H9 (cell line): ENCODE data around the gene MICAL3. TPM values are rescaled to one million over a fixed set of nuclear protein-coding genes. Genes with fewer than 3 reads are reported as not detected.

Experiments used
- DNase-seq: peaks from one replicate; pipeline ENCODE4 v3.0.0-alpha.2; 2017
- H2AFZ ChIP-seq: one replicate; pipeline ENCODE4 v1.6.1; 2013; ENCODE audit warnings: mild to moderate bottlenecking, low read length, control low read depth, moderate library complexity
- H2AK5ac ChIP-seq: 2 replicates; pipeline ENCODE4 v1.6.1; 2013; ENCODE audit warnings: low read length, control low read depth, mixed read lengths; ENCODE audit not compliant: insufficient read length
- H2BK120ac ChIP-seq: one replicate; pipeline ENCODE4 v1.6.1; 2013; ENCODE audit warnings: low read depth, mild to moderate bottlenecking, low read length, control low read depth, inconsistent platforms; ENCODE audit not compliant: poor library complexity, severe bottlenecking
- H2BK12ac ChIP-seq: 2 replicates; pipeline ENCODE4 v1.6.1; 2013; ENCODE audit warnings: low read length, control low read depth, mixed read lengths, low read depth; ENCODE audit not compliant: insufficient read length
- H2BK15ac ChIP-seq: 2 replicates; pipeline ENCODE4 v1.6.1; 2013; ENCODE audit warnings: low read depth, low read length, control low read depth
- H2BK20ac ChIP-seq: one replicate; pipeline ENCODE4 v1.6.1; 2013; ENCODE audit warnings: low read depth, mild to moderate bottlenecking, low read length, control low read depth, inconsistent platforms; ENCODE audit not compliant: poor library complexity, severe bottlenecking
- H2BK5ac ChIP-seq: 2 replicates; pipeline ENCODE4 v1.6.1; 2013; ENCODE audit warnings: low read length, control low read depth, mixed read lengths; ENCODE audit not compliant: insufficient read length
- H3K14ac ChIP-seq: 2 replicates; pipeline ENCODE4 v1.6.1; 2013; ENCODE audit warnings: low read length, control low read depth; ENCODE audit not compliant: insufficient read depth
- H3K18ac ChIP-seq: 2 replicates; pipeline ENCODE4 v1.6.1; 2013; ENCODE audit warnings: low read depth, mild to moderate bottlenecking, mixed read lengths, low read length, control low read depth; ENCODE audit not compliant: insufficient read length
- H3K23ac ChIP-seq: 2 replicates; pipeline ENCODE4 v1.6.1; 2013; ENCODE audit warnings: low read length, control low read depth, mixed read lengths, low read depth; ENCODE audit not compliant: insufficient read length
- H3K23me2 ChIP-seq: 2 replicates; pipeline ENCODE4 v1.6.1; 2013; ENCODE audit warnings: low read depth, mild to moderate bottlenecking, mixed read lengths, low read length, control low read depth; ENCODE audit not compliant: insufficient read length, poor library complexity, severe bottlenecking
- H3K27ac ChIP-seq: 2 replicates; pipeline ENCODE4 v1.5.1; 2013; ENCODE audit warnings: low read length, control low read depth, mixed read lengths, low read depth; ENCODE audit not compliant: insufficient read length
- H3K27me3 ChIP-seq: 2 replicates; pipeline ENCODE4 v1.6.1; 2013; ENCODE audit warnings: low read length, control low read depth, inconsistent platforms; ENCODE audit not compliant: insufficient read depth
- H3K4ac ChIP-seq: 2 replicates; pipeline ENCODE4 v1.6.1; 2013; ENCODE audit warnings: low read depth, mild to moderate bottlenecking, control low read depth, inconsistent platforms, low read length, moderate library complexity
- H3K4me1 ChIP-seq: 2 replicates; pipeline ENCODE4 v1.6.1; 2013; ENCODE audit warnings: low read length, control low read depth, inconsistent platforms; ENCODE audit not compliant: insufficient read depth
- H3K4me2 ChIP-seq: 2 replicates; pipeline ENCODE4 v1.6.1; 2013; ENCODE audit warnings: low read length, control low read depth, mixed read lengths; ENCODE audit not compliant: insufficient read length, insufficient read depth
- H3K56ac ChIP-seq: 2 replicates; pipeline ENCODE4 v1.6.1; 2013; ENCODE audit warnings: low read depth, mild to moderate bottlenecking, mixed read lengths, low read length, control low read depth; ENCODE audit not compliant: insufficient read length
- H3K79me1 ChIP-seq: 2 replicates; pipeline ENCODE4 v1.6.1; 2013; ENCODE audit warnings: low read depth, mild to moderate bottlenecking, moderate library complexity, low read length, control low read depth, inconsistent platforms; ENCODE audit not compliant: insufficient read depth, poor library complexity, severe bottlenecking
- H3K79me2 ChIP-seq: 2 replicates; pipeline ENCODE4 v1.6.1; 2013; ENCODE audit warnings: low read length, control low read depth, inconsistent platforms; ENCODE audit not compliant: insufficient read depth
- H3K9ac ChIP-seq: 2 replicates; pipeline ENCODE4 v1.6.1; 2013; ENCODE audit warnings: low read length, control low read depth, mixed read lengths; ENCODE audit not compliant: insufficient read length; ENCODE audit errors: extremely low read depth
- H3K9me3 ChIP-seq: one replicate; pipeline ENCODE4 v1.6.1; 2013; ENCODE audit warnings: low read depth, low read length, inconsistent platforms; ENCODE audit not compliant: control insufficient read depth
- H3T11ph ChIP-seq: one replicate; pipeline ENCODE4 v1.6.1; 2013; ENCODE audit warnings: mild to moderate bottlenecking, low read length, control low read depth, inconsistent platforms
- H4K20me1 ChIP-seq: one replicate; pipeline ENCODE4 v1.6.1; 2013; ENCODE audit not compliant: control insufficient read depth, insufficient read length, insufficient read depth
- H4K5ac ChIP-seq: 2 replicates; pipeline ENCODE4 v1.6.1; 2013; ENCODE audit warnings: low read depth, mild to moderate bottlenecking, mixed read lengths, low read length, control low read depth; ENCODE audit not compliant: insufficient read length
- H4K8ac ChIP-seq: replicated peaks from 2 replicates; pipeline ENCODE4 v1.6.1; 2013; ENCODE audit warnings: low read length, control low read depth, mixed read lengths, low read depth; ENCODE audit not compliant: insufficient read length
- H4K91ac ChIP-seq: 2 replicates; pipeline ENCODE4 v1.6.1; 2013; ENCODE audit warnings: low read depth, mild to moderate bottlenecking, moderate library complexity, mixed read lengths, low read length, control low read depth; ENCODE audit not compliant: insufficient read length
- H3K27ac Mint-ChIP-seq, 3 experiments: 2 replicates in 2 of 3; 3 replicates in 1 of 3; pipeline ENCODE4 v1.8.0; 2020 to 2021; ENCODE audit warnings: mixed read lengths in 3 of 3, mild to moderate bottlenecking in 1 of 3, moderate library complexity in 1 of 3
- H3K27me3 Mint-ChIP-seq: 2 replicates; pipeline ENCODE4 v1.8.0; 2021; ENCODE audit warnings: low read depth, mild to moderate bottlenecking, moderate library complexity, mixed read lengths
- H3K36me3 Mint-ChIP-seq, 3 experiments: 2 replicates in 2 of 3; 3 replicates in 1 of 3; pipeline ENCODE4 v1.8.0; 2020 to 2021; ENCODE audit warnings: low read depth in 3 of 3, mixed read lengths in 3 of 3; ENCODE audit not compliant: insufficient read depth in 1 of 3
- H3K4me1 Mint-ChIP-seq, 2 experiments: 2 replicates each; pipeline ENCODE4 v1.8.0; 2020; ENCODE audit warnings: mixed read lengths in 2 of 2
- H3K4me3 Mint-ChIP-seq, 2 experiments: 2 replicates in 1 of 2; 3 replicates in 1 of 2; pipeline ENCODE4 v1.8.0; 2020 to 2021; ENCODE audit warnings: mild to moderate bottlenecking in 2 of 2, mixed read lengths in 2 of 2, moderate library complexity in 1 of 2
- H3K9me3 Mint-ChIP-seq, 2 experiments: 2 replicates in 1 of 2; 3 replicates in 1 of 2; pipeline ENCODE4 v1.8.0; 2020; ENCODE audit warnings: mild to moderate bottlenecking in 2 of 2, mixed read lengths in 2 of 2, moderate library complexity in 1 of 2
- WGBS: extraction: QIAGEN DNeasy Blood & Tissue Kit; methylation state at CpG from one replicate; pipeline ENCODE4 v1.1.7; 2013; ENCODE audit warnings: missing lambda C conversion rate, low lambda C conversion rate, mixed read lengths; ENCODE audit not compliant: insufficient read length; ENCODE audit errors: extremely low coverage; 5-methylcytosine and 5-hydroxymethylcytosine counted together
- total RNA-seq: library from RNA; stranded (reverse); gene quantifications from 2 replicates; pipeline ENCODE4 v1.2.1, GENCODE V29; 2021
- TF ChIP-seq, protein P1 (sequence below): fragments of 200-600 bp; sonication (generic); conservative IDR thresholded peaks from 3 replicates; pipeline ENCODE4 v1.8.0; 2021; ENCODE audit warnings: antibody characterized with exemption, mild to moderate bottlenecking

The MICAL3 gene
- total RNA-seq, 1 experiment from 2014 or later: 50.2 TPM

DNA sequence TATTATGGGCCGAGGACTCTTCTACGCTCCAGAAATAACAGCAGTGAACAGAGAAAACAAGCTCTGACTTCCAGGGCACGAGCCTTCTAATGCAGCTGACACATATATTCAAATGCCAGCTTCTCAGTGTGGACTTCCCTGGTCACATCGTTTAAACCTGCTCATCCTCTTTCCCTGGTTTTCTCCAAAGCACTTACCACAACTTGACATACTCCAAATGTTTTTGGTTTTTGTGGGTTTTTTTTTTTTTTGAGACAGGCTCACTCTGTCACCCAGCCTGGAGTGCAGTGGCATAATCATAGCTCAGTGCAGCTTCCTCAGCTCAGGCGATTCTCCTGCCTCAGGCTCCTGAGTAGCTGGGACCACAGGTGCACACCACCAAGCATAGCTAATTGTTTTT lies 105.5 kb downstream of the MICAL3 start:
- no peak overlapping the region for H2BK12ac ChIP-seq
- WGBS: no CpG with 5 or more reads among the region's 5 CpGs
- H3K27me3 ChIP-seq: no peaks in the 10 kb centered on the region
- Mint-ChIP-seq H3K27me3 (no peaks in the 10 kb centered on the region), H3K4me3 (no peak overlapping the region), H3K36me3 (no peaks in the 10 kb centered on the region), H3K9me3 (no peaks in the 10 kb centered on the region), H3K27ac (no peak overlapping the region), H3K4me1 (peaks cover 46 to 47% of the 10 kb centered on the region in 2 experiments)
- H3K27ac ChIP-seq: no peak overlapping the region
- no peak overlapping the region for H2AK5ac ChIP-seq
- no peak overlapping the region for H2BK5ac ChIP-seq
- no peak overlapping the region for H3K9ac ChIP-seq
- peaks cover 16% of the 10 kb centered on the region; the same call in 1 of the 2 replicates for H3K4me1 ChIP-seq
- no peak overlapping the region for H3K4ac ChIP-seq
- H4K20me1 ChIP-seq: no peaks in the 10 kb centered on the region
- H3K14ac ChIP-seq: no peak overlapping the region
- no peak overlapping the region for H4K8ac ChIP-seq
- no peak overlapping the region for H4K91ac ChIP-seq
- H3K23ac ChIP-seq: no peak overlapping the region
- H4K5ac ChIP-seq: no peak overlapping the region
- TF ChIP-seq, protein P1, sequence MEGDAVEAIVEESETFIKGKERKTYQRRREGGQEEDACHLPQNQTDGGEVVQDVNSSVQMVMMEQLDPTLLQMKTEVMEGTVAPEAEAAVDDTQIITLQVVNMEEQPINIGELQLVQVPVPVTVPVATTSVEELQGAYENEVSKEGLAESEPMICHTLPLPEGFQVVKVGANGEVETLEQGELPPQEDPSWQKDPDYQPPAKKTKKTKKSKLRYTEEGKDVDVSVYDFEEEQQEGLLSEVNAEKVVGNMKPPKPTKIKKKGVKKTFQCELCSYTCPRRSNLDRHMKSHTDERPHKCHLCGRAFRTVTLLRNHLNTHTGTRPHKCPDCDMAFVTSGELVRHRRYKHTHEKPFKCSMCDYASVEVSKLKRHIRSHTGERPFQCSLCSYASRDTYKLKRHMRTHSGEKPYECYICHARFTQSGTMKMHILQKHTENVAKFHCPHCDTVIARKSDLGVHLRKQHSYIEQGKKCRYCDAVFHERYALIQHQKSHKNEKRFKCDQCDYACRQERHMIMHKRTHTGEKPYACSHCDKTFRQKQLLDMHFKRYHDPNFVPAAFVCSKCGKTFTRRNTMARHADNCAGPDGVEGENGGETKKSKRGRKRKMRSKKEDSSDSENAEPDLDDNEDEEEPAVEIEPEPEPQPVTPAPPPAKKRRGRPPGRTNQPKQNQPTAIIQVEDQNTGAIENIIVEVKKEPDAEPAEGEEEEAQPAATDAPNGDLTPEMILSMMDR: no peak
- peaks cover 8% of the 10 kb centered on the region for H3K79me1 ChIP-seq
- H2AFZ ChIP-seq: no peak overlapping the region
- H3K18ac ChIP-seq: no peak overlapping the region
- H3K4me2 ChIP-seq: no peak overlapping the region
- no peak overlapping the region for H2BK20ac ChIP-seq
- DNase-seq: no peak
- H2BK120ac ChIP-seq: no peak overlapping the region
- H3K9me3 ChIP-seq: no peaks in the 10 kb centered on the region
- no peak overlapping the region for H2BK15ac ChIP-seq
- peaks cover 2% of the 10 kb centered on the region; the same call in 1 of the 2 replicates for H3K79me2 ChIP-seq
- no peak overlapping the region for H3K56ac ChIP-seq
- no peak overlapping the region for H3T11ph ChIP-seq
- peaks cover 5% of the 10 kb centered on the region for H3K23me2 ChIP-seq
